K562 (cell line): ENCODE data around the gene TGFBR3L. TPM values are rescaled to one million over a fixed set of nuclear protein-coding genes. Genes with fewer than 3 reads are reported as not detected.

Experiments
- FIP1L1 ChIP-seq: fragments of 200-400 bp; formaldehyde crosslinking; IDR thresholded peaks from 2 replicates; pipeline ENCODE4 v1.6.1; 2018; ENCODE audit warnings: mild to moderate bottlenecking, low read depth, low read length; ENCODE audit not compliant: poor library complexity, severe bottlenecking
- FOXJ3 ChIP-seq: sonication (generic); formaldehyde crosslinking; IDR thresholded peaks from 2 replicates; pipeline ENCODE4 v1.4.0; 2020; ENCODE audit warnings: mild to moderate bottlenecking, missing genetic modification reagents
- GABPA ChIP-seq: fragments of 200-800 bp; sonication (Bioruptor generic); conservative IDR thresholded peaks from 2 replicates; pipeline ENCODE4 v1.6.1; 2016; ENCODE audit warnings: low read depth, missing genetic modification characterization, missing compliant biosample characterization
- HDAC2 ChIP-seq: fragments of 450-650 bp; IDR thresholded peaks from 2 replicates; pipeline ENCODE4 v1.6.1; 2016; ENCODE audit warnings: mild to moderate bottlenecking
- NFIX ChIP-seq: fragments of 250-450 bp; sonication (Bioruptor Pico); IDR thresholded peaks from 2 replicates; pipeline ENCODE4 v1.4.0; 2020; ENCODE audit warnings: low read depth, mild to moderate bottlenecking, moderate library complexity
- NR2C2 ChIP-seq, 2 experiments: fragments of 200-800 bp in 1 of 2; sonication (Bioruptor generic) in 1 of 2; sonication (generic) in 1 of 2; formaldehyde crosslinking in 1 of 2; IDR thresholded peaks; 2 replicates each; pipeline versions ENCODE4 v1.6.1 to v1.8.0; 2016 to 2022; ENCODE audit warnings: mild to moderate bottlenecking in 1 of 2, missing compliant biosample characterization in 1 of 2, missing genetic modification characterization in 1 of 2, missing genetic modification reagents in 1 of 2
- RBFOX2 ChIP-seq: fragments of 200-400 bp; formaldehyde crosslinking; IDR thresholded peaks from 2 replicates; pipeline ENCODE4 v1.6.1; 2017; ENCODE audit warnings: low read depth, mild to moderate bottlenecking, low read length, moderate library complexity
- ZNF143 ChIP-seq: sonication (generic); formaldehyde crosslinking; IDR thresholded peaks from 2 replicates; pipeline ENCODE4 v1.9.0; 2022; ENCODE audit warnings: mild to moderate bottlenecking, missing genetic modification reagents
- ZNF717 ChIP-seq: fragments of 250-450 bp; sonication (Bioruptor Pico); IDR thresholded peaks from 2 replicates; pipeline ENCODE4 v1.5.0; 2021
- ZSCAN29 ChIP-seq: fragments of 450-650 bp; IDR thresholded peaks from 2 replicates; pipeline ENCODE4 v1.6.1; 2017
- ZZZ3 ChIP-seq: fragments of 450-650 bp; IDR thresholded peaks from 2 replicates; pipeline ENCODE4 v1.6.1; 2016; ENCODE audit warnings: antibody characterized with exemption, mild to moderate bottlenecking, moderate library complexity
- polyA plus RNA-seq, 8 experiments: library from polyadenylated mRNA; depleted of rRNA in 4 of 8; stranded (reverse) in 5 of 8; unstranded in 3 of 8; fragments of >200 nt; fragmentation: Nextera tagmentation in 2 of 8; fragmentation: Illumina TruSeq in 1 of 8; extraction: Ambion mirVana in 2 of 8; extraction: Trizol in 1 of 8; gene quantifications; 2 replicates each; pipeline versions ENCODE4 v1.2.1 to v1.2.3, GENCODE V29; 2011 to 2014; ENCODE audit warnings: inconsistent platforms in 1 of 8, missing spikeins in 1 of 8
- total RNA-seq, 7 experiments: library from RNA; depleted of rRNA in 6 of 7; stranded (reverse); fragments of >200 nt in 6 of 7; fragmentation: Illumina TruSeq in 2 of 7; extraction: Trizol in 2 of 7; gene quantifications; 2 replicates each; pipeline versions ENCODE4 v1.2.1 to v1.2.3, GENCODE V29; 2011 to 2021; ENCODE audit warnings: low replicate concordance in 1 of 7
- TF ChIP-seq, protein P1 (sequence below), 2 experiments: fragments of 450-650 bp in 1 of 2; sonication (generic) in 1 of 2; formaldehyde crosslinking in 1 of 2; IDR thresholded peaks; 2 replicates each; pipeline versions ENCODE4 v1.7.1 to v1.9.0; 2016 to 2022; ENCODE audit warnings: inconsistent platforms in 1 of 2, mild to moderate bottlenecking in 1 of 2, missing genetic modification reagents in 1 of 2
- TF ChIP-seq, protein P2 (sequence below): sonication (generic); formaldehyde crosslinking; IDR thresholded peaks from 2 replicates; pipeline ENCODE4 v1.8.1; 2023; ENCODE audit warnings: mild to moderate bottlenecking, missing genetic modification reagents, moderate library complexity
- TF ChIP-seq, protein P3 (sequence below): sonication (generic); formaldehyde crosslinking; IDR thresholded peaks from 2 replicates; pipeline ENCODE4 v1.9.0; 2022; ENCODE audit warnings: mild to moderate bottlenecking, missing genetic modification reagents
- TF ChIP-seq, protein P4 (sequence below): sonication (generic); formaldehyde crosslinking; IDR thresholded peaks from 2 replicates; pipeline ENCODE4 v1.5.0; 2020; ENCODE audit warnings: missing genetic modification reagents

TGFBR3L gene
- total and polyA plus RNA-seq, 9 of the 15 experiments (the other 6 are each of a cell fraction or from before 2014, with no cell fraction given): not detected

DNA sequence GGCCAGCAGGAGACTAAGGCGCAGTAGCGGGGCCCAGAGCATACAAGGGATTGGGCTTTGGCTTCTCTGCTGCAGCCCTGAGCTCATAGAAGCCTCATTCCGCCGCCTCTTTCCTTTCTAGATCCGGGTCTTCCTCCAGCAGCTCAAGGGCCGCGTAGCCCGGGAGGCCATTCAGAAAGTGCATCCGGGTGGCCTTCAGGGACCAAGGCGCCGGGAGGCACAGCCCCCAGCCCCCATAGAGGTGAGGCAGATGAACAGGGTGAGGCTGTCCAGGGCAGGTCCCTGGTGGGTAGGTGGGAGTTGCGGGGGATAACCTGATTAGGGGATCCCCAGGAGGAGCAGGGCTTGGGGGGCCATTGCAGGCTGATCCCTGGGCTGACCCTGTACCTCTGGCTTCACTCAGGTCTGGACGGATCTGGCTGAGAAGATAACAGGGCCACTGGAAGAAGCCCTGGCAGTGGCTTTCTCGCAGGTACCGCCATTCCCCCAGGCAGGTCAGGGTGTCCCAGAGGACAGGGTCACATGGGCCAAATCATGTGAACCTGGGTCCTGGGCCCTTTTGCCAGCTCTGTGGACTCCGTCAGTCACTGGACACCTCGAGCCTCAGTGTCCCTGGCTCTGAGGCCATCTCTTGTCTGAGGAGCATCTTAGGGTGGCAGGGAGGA, 6.8 kb downstream of the TGFBR3L start (continued):
- TF ChIP-seq, protein P1, sequence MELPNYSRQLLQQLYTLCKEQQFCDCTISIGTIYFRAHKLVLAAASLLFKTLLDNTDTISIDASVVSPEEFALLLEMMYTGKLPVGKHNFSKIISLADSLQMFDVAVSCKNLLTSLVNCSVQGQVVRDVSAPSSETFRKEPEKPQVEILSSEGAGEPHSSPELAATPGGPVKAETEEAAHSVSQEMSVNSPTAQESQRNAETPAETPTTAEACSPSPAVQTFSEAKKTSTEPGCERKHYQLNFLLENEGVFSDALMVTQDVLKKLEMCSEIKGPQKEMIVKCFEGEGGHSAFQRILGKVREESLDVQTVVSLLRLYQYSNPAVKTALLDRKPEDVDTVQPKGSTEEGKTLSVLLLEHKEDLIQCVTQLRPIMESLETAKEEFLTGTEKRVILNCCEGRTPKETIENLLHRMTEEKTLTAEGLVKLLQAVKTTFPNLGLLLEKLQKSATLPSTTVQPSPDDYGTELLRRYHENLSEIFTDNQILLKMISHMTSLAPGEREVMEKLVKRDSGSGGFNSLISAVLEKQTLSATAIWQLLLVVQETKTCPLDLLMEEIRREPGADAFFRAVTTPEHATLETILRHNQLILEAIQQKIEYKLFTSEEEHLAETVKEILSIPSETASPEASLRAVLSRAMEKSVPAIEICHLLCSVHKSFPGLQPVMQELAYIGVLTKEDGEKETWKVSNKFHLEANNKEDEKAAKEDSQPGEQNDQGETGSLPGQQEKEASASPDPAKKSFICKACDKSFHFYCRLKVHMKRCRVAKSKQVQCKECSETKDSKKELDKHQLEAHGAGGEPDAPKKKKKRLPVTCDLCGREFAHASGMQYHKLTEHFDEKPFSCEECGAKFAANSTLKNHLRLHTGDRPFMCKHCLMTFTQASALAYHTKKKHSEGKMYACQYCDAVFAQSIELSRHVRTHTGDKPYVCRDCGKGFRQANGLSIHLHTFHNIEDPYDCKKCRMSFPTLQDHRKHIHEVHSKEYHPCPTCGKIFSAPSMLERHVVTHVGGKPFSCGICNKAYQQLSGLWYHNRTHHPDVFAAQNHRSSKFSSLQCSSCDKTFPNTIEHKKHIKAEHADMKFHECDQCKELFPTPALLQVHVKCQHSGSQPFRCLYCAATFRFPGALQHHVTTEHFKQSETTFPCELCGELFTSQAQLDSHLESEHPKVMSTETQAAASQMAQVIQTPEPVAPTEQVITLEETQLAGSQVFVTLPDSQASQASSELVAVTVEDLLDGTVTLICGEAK (IDR thresholded peaks at IDR 0.05): peak; percentile 52; the same call in 1 of the 2 replicates
- TF ChIP-seq, protein P1 (CRISPR knock-in tag; IDR thresholded peaks at IDR 0.05): no peak
- TF ChIP-seq, protein P2, sequence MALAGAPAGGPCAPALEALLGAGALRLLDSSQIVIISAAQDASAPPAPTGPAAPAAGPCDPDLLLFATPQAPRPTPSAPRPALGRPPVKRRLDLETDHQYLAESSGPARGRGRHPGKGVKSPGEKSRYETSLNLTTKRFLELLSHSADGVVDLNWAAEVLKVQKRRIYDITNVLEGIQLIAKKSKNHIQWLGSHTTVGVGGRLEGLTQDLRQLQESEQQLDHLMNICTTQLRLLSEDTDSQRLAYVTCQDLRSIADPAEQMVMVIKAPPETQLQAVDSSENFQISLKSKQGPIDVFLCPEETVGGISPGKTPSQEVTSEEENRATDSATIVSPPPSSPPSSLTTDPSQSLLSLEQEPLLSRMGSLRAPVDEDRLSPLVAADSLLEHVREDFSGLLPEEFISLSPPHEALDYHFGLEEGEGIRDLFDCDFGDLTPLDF: 0 out of 2 replicates have a peak, but pooled peaks have one; percentile 8
- TF ChIP-seq, protein P3, sequence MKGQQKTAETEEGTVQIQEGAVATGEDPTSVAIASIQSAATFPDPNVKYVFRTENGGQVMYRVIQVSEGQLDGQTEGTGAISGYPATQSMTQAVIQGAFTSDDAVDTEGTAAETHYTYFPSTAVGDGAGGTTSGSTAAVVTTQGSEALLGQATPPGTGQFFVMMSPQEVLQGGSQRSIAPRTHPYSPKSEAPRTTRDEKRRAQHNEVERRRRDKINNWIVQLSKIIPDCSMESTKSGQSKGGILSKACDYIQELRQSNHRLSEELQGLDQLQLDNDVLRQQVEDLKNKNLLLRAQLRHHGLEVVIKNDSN (CRISPR knock-in tag): peak; percentile 28; the same call in 1 of the 2 replicates
- TF ChIP-seq FIP1L1 (no peak), HDAC2 (0 out of 2 replicates have a peak, but pooled peaks have one; percentile 4), ZNF143 (CRISPR knock-in tag) (0 out of 2 replicates have a peak, but pooled peaks have one; percentile 27), RBFOX2 (peak; percentile 51; the same call in 1 of the 2 replicates), ZSCAN29 (peak; percentile 74; the same call in 1 of the 2 replicates), FOXJ3 (CRISPR knock-in tag) (no peak), ZNF717 (CRISPR knock-in tag) (no peak), GABPA (tag) (peak; percentile 68), NR2C2 (CRISPR knock-in tag; IDR thresholded peaks at IDR 0.05) (no peak), NR2C2 (tag; IDR thresholded peaks at IDR 0.05) (peak; percentile 85), NFIX (CRISPR knock-in tag) (no peak), ZZZ3 (no peak)
- TF ChIP-seq, protein P4, sequence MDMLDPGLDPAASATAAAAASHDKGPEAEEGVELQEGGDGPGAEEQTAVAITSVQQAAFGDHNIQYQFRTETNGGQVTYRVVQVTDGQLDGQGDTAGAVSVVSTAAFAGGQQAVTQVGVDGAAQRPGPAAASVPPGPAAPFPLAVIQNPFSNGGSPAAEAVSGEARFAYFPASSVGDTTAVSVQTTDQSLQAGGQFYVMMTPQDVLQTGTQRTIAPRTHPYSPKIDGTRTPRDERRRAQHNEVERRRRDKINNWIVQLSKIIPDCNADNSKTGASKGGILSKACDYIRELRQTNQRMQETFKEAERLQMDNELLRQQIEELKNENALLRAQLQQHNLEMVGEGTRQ (CRISPR knock-in tag): peak; percentile 42; the same call in 1 of the 2 replicates
